Measurements from ENCODE around the gene HOXD11.

HOXD11 gene

DNA sequence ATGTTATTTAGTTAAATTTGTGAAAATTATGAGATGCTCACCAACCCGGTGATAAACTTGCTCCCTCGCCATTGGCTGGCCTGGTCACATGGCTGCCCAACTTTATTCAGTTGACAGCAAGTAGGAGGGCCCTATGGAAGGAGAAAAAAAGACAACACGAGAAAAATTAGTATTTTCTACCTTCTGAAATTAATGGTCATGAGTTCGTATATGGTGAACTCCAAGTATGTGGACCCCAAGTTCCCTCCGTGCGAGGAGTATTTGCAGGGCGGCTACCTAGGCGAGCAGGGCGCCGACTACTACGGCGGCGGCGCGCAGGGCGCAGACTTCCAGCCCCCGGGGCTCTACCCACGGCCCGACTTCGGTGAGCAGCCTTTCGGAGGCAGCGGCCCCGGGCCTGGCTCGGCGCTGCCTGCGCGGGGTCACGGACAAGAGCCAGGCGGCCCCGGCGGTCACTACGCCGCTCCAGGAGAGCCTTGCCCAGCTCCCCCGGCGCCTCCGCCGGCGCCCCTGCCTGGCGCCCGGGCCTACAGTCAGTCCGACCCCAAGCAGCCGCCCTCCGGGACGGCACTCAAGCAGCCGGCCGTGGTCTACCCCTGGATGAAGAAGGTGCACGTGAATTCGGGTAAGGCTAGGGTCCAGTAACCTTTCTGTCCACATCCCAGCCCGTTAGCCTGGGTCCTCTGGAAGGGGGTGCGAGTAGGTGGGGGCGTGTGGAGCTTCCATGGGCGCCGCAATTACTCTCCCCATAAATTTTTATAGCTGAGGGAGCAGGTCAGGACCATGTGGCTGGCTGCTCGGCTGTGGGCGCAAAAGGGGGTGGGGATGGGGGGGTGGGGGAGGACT, 44.6 kb downstream of the HOXD11 start, which contains the start of gene HOXD4:
Gene HOXD4, plus strand, starts transcription at position 109 of the 846 bp plus-strand sequence. Its CDS starts 84 bp downstream, at position 193.
- DNase-seq (ENCODE audit: low read depth): no peak
- in situ Hi-C loops (cut with HindIII; ENCODE audit: low sequenced_read_pairs): no loop called here
- TF ChIP-seq, protein P1, sequence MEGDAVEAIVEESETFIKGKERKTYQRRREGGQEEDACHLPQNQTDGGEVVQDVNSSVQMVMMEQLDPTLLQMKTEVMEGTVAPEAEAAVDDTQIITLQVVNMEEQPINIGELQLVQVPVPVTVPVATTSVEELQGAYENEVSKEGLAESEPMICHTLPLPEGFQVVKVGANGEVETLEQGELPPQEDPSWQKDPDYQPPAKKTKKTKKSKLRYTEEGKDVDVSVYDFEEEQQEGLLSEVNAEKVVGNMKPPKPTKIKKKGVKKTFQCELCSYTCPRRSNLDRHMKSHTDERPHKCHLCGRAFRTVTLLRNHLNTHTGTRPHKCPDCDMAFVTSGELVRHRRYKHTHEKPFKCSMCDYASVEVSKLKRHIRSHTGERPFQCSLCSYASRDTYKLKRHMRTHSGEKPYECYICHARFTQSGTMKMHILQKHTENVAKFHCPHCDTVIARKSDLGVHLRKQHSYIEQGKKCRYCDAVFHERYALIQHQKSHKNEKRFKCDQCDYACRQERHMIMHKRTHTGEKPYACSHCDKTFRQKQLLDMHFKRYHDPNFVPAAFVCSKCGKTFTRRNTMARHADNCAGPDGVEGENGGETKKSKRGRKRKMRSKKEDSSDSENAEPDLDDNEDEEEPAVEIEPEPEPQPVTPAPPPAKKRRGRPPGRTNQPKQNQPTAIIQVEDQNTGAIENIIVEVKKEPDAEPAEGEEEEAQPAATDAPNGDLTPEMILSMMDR (IDR thresholded peaks at IDR 0.05; ENCODE audit: low read depth, low read length, missing control alignments): no peak
- peak within 1 kb of the TSS; percentile 41 for H3K4me3 ChIP-seq (ENCODE audit: low read depth, low read length)

DNA sequence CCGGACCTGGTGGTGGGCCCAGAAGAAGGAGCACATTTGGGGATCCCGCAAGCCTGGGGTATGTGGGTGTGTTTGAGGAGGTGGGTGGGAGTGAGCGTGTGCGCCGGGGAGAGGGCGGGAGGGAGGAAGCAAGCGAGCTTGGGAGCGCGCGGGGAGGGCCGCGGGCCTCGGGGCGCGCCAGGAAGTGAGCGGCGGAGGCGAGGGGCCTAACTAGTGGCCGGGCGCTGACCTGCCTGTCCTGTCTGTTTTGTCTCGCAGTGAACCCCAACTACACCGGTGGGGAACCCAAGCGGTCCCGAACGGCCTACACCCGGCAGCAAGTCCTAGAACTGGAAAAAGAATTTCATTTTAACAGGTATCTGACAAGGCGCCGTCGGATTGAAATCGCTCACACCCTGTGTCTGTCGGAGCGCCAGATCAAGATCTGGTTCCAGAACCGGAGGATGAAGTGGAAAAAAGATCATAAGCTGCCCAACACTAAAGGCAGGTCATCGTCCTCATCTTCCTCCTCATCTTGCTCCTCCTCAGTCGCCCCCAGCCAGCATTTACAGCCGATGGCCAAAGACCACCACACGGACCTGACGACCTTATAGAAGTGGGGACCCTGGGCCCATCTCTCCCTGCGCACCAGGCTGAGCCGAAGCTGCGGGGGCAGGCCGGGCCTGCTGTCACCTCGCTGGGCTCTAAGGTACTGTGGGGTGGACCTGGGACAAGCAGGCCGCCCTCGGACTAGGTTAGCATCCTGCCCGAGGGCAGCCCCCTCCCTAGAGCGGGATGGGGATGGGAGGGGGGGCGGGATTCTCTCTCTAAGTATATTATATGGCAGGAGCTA, 45.5 kb downstream of the HOXD11 start:
- DNase-seq (ENCODE audit: low read depth): no peak
- in situ Hi-C loops (cut with HindIII; ENCODE audit: low sequenced_read_pairs): no loop called here
- TF ChIP-seq, protein P1 (IDR thresholded peaks at IDR 0.05; ENCODE audit: low read depth, low read length, missing control alignments): no peak
- peak overlapping the region; percentile 41 for H3K4me3 ChIP-seq (ENCODE audit: low read depth, low read length)

DNA sequence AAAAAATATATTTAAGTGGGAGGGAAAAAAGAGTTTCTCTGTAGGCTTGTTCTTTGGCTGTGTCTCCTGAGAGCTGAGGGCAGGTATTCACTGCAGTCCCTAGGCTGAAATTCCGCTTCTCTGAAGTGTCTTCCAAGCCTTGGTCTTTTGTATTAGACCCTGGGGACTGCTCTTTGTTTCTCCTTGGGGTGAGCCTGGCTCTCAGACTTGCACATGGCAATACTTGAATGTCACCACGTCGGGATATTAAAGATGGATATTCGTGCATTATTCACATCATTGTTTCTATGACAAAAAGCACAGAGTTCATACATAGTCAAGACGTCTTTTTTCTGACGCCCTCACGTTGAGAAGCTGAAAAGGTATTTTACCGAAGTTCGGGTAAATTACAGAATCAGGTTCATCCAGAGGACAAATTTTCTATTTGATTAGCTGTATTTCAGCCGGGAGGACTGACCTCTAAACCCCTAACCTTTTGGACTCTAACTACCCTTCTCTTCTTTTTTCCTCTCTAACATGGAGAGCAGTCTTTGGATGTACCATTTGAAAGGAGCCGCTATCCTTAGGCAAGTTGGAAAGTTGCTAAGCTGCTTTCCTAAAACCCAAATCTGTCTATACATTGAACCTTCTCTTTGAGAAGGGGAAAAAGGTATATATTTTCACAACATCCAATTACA, 47.6 kb downstream of the HOXD11 start:
- peak overlapping the region; percentile 14 for H3K4me3 ChIP-seq (ENCODE audit: low read depth, low read length)
- no peak for DNase-seq (ENCODE audit: low read depth)
- in situ Hi-C loops (cut with HindIII; ENCODE audit: low sequenced_read_pairs): no loop called here
- TF ChIP-seq, protein P1 (IDR thresholded peaks at IDR 0.05; ENCODE audit: low read depth, low read length, missing control alignments): no peak

DNA sequence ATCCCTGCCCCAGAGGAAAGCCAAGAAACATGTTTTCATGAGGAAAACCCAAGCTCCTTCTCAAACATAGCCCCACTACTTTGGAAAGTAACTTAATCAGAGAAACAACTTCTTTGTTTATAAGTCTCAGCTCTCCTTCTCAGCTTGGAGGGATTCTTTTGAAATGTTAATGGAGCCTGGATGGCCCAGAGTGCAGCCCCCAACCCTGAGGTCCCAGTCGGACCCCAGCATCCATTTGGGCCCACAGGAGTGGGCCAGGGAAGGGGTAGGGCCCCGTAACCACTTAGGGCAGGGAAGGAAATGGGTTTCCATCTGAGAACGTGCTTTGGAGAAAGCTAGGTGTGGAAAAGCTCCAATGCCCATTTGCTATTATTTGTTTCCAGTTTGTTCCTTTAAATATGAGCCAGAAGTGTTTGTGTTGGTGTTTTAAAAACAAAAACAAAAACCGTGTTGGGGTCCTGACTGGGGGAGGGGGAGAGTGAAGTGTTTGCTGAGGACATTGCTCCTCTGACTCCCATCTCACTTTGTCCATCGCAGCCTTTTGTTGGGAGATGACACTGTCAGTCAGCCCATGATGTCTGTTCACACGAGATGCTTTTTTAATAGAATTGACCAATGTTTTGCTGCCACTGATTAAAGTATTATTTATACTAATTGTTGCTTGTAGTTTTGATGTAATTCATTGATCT, 48.4 kb downstream of the HOXD11 start:
- DNase-seq (ENCODE audit: low read depth): no peak
- in situ Hi-C loops (cut with HindIII; ENCODE audit: low sequenced_read_pairs): no loop called here
- no peak overlapping the region for H3K4me3 ChIP-seq (ENCODE audit: low read depth, low read length)
- TF ChIP-seq, protein P1 (IDR thresholded peaks at IDR 0.05; ENCODE audit: low read depth, low read length, missing control alignments): no peak

DNA sequence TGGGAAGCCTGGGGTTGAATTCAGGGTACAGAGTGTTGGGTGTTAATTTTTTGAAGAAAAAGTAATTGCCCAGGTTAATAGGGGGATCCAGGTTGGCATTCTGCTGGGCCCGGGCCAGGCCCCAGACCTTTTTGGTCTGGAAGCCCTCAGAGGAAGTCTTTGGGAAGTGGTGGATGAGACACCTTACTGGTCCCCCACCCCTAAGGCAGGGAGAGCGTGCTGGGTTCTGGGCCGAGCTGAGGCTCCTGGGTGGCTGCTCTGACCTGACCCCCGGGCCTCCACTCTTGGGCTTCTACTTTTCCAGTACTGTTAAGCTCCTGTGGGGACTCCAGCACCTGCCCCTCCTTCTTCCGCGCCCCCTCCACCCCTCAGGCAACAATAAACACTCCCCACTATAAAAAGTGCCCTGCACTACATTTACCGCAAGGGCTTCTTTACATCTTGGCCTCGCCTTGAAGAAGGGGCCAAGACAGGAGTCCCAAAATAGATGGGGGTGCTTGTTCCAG, 49.3 kb downstream of the HOXD11 start:
- DNase-seq (ENCODE audit: low read depth): no peak
- in situ Hi-C loops (cut with HindIII; ENCODE audit: low sequenced_read_pairs): no loop called here
- TF ChIP-seq, protein P1 (IDR thresholded peaks at IDR 0.05; ENCODE audit: low read depth, low read length, missing control alignments): no peak
- H3K4me3 ChIP-seq (ENCODE audit: low read depth, low read length): no peak overlapping the region

Measured in astrocyte of the cerebellum (primary cell).